ENCODE measurements around the gene TRPM8.
"Not testable (repeated sequence)": the region's sequence is repeated elsewhere in the genome, so short reads cannot be mapped to it uniquely, and the experiment has no call there.

The TRPM8 gene

GRCh38 chr2:233964581-233964980 is 47.4 kb downstream of the TRPM8 start:
- Histone ChIP-seq H3K36me3 (ENCODE audit: insufficient read depth, low read length) (no peaks in the 10 kb centered on the region), H3K4me3 (ENCODE audit: low read depth in 1 of 2, low read length in 2 of 2) (no peak overlapping the region), H3K4me1 (ENCODE audit: insufficient read depth, low read length) (no peaks in the 10 kb centered on the region), H3K27me3 (ENCODE audit: control insufficient read depth in 1 of 2, insufficient read depth in 2 of 2, low read length in 2 of 2) (no peaks in the 10 kb centered on the region), H3K9me3 (ENCODE audit: low read length) (no peaks in the 10 kb centered on the region), H3K27ac (ENCODE audit: low read depth, low read length) (no peak overlapping the region), H3K9ac (ENCODE audit: low read length) (no peak overlapping the region)

- Histone ChIP-seq H3K27ac (ENCODE audit: low read depth, low read length) (no peak overlapping the region), H3K9me3 (ENCODE audit: low read length) (no peaks in the 10 kb centered on the region), H3K9ac (ENCODE audit: low read length) (no peak overlapping the region), H3K4me3 (ENCODE audit: low read depth in 1 of 2, low read length in 2 of 2) (no peak overlapping the region), H3K4me1 (ENCODE audit: insufficient read depth, low read length) (no peaks in the 10 kb centered on the region), H3K27me3 (ENCODE audit: control insufficient read depth in 1 of 2, insufficient read depth in 2 of 2, low read length in 2 of 2) (no peaks in the 10 kb centered on the region), H3K36me3 (ENCODE audit: insufficient read depth, low read length) (no peaks in the 10 kb centered on the region)
Measured at GRCh38 chr2:233965032-233965603, 47.9 kb downstream of the TRPM8 start.

- not testable (repeated sequence) for H3K9me3 ChIP-seq (ENCODE audit: low read length); H3K36me3 ChIP-seq (ENCODE audit: insufficient read depth, low read length); H3K9ac ChIP-seq (ENCODE audit: low read length); H3K4me1 ChIP-seq (ENCODE audit: insufficient read depth, low read length); H3K4me3 ChIP-seq (ENCODE audit: low read depth in 1 of 2, low read length in 2 of 2); H3K27me3 ChIP-seq (ENCODE audit: control insufficient read depth in 1 of 2, insufficient read depth in 2 of 2, low read length in 2 of 2); H3K27ac ChIP-seq (ENCODE audit: low read depth, low read length)
Measured at GRCh38 chr2:233965646-233966045, 48.5 kb downstream of the TRPM8 start.

DNA sequence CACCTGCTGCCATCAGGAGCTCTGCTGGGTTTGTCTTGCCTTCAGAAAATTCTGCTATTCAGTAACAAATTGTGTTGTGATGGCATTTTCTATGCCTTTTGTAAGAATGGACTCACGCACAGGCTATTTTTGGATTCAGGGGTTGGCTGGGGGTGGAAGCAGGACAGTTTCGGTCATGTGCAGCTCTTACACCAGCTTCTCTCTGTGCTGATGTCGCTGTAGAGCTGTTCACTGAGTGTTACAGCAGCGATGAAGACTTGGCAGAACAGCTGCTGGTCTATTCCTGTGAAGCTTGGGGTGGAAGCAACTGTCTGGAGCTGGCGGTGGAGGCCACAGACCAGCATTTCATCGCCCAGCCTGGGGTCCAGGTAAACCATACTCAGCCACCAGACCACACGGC is 49.2 kb downstream of the TRPM8 start:
- Histone ChIP-seq H3K27me3 (ENCODE audit: control insufficient read depth in 1 of 2, insufficient read depth in 2 of 2, low read length in 2 of 2) (no peaks in the 10 kb centered on the region), H3K9me3 (ENCODE audit: low read length) (no peaks in the 10 kb centered on the region), H3K4me3 (ENCODE audit: low read depth in 1 of 2, low read length in 2 of 2) (no peak overlapping the region), H3K4me1 (ENCODE audit: insufficient read depth, low read length) (no peaks in the 10 kb centered on the region), H3K36me3 (ENCODE audit: insufficient read depth, low read length) (no peaks in the 10 kb centered on the region), H3K27ac (ENCODE audit: low read depth, low read length) (no peak overlapping the region), H3K9ac (ENCODE audit: low read length) (no peak overlapping the region)

GRCh38 chr2:233967164-233967563 is 50.0 kb downstream of the TRPM8 start:
- no peaks in the 10 kb centered on the region for H3K27me3 ChIP-seq (ENCODE audit: control insufficient read depth in 1 of 2, insufficient read depth in 2 of 2, low read length in 2 of 2)
- H3K9me3 ChIP-seq (ENCODE audit: low read length), result no peaks in the 10 kb centered on the region
- H3K27ac ChIP-seq (ENCODE audit: low read depth, low read length), result no peak overlapping the region
- H3K36me3 ChIP-seq (ENCODE audit: insufficient read depth, low read length), result no peaks in the 10 kb centered on the region
- no peak overlapping the region for H3K9ac ChIP-seq (ENCODE audit: low read length)
- H3K4me3 ChIP-seq (ENCODE audit: low read depth in 1 of 2, low read length in 2 of 2), result no peak overlapping the region
- H3K4me1 ChIP-seq (ENCODE audit: insufficient read depth, low read length), result no peaks in the 10 kb centered on the region

DNA sequence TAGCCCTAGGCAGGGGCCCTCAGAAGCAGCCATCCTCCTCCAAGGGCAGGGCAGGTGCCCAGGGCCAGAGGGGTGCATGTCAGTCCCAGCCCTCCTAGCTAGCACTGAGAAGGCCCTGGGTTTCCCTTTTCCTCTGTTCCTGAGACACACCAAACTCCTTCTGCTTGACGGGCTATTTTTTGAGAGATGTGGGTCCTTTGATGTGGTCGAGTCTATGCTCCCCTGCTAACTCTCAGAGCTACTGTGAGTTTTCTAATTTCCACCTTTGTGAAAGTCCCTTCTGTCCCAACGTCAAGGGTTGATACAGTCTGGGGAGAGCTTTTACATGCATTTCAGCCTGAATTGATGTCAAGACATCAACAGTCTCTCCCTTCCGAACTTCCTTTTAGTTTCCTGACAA is 51.4 kb downstream of the TRPM8 start:
- Histone ChIP-seq H3K36me3 (ENCODE audit: insufficient read depth, low read length) (no peaks in the 10 kb centered on the region), H3K27me3 (ENCODE audit: control insufficient read depth in 1 of 2, insufficient read depth in 2 of 2, low read length in 2 of 2) (no peaks in the 10 kb centered on the region), H3K4me1 (ENCODE audit: insufficient read depth, low read length) (no peaks in the 10 kb centered on the region), H3K27ac (ENCODE audit: low read depth, low read length) (no peak overlapping the region), H3K9ac (ENCODE audit: low read length) (no peak overlapping the region), H3K9me3 (ENCODE audit: low read length) (no peaks in the 10 kb centered on the region), H3K4me3 (ENCODE audit: low read depth in 1 of 2, low read length in 2 of 2) (no peak overlapping the region)

DNA sequence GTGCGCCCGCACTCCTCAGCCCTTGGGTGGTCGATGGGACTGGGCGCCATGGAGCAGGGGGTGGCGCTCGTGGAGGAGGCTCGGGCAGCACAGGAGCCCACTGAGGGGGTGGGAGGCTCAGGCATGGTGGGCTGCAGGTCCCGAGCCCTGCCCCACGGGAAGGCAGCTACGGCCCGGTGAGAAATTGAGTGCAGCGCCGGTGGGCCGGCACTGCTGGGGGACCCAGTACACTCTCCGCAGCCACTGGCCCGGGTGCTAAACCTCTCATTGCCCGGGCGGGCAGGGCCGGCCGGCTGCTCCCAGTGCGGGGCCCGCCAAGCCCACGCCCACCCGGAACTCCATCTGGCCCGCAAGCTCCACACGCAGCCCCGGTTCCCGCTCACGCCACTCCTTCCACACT is 55.3 kb downstream of the TRPM8 start:
- not testable (repeated sequence) for H3K9me3 ChIP-seq (ENCODE audit: low read length); H3K4me3 ChIP-seq (ENCODE audit: low read depth in 1 of 2, low read length in 2 of 2); H3K36me3 ChIP-seq (ENCODE audit: insufficient read depth, low read length); H3K27me3 ChIP-seq (ENCODE audit: control insufficient read depth in 1 of 2, insufficient read depth in 2 of 2, low read length in 2 of 2); H3K4me1 ChIP-seq (ENCODE audit: insufficient read depth, low read length); H3K27ac ChIP-seq (ENCODE audit: low read depth, low read length); H3K9ac ChIP-seq (ENCODE audit: low read length)

- no peaks in the 10 kb centered on the region for H3K27me3 ChIP-seq (ENCODE audit: control insufficient read depth in 1 of 2, insufficient read depth in 2 of 2, low read length in 2 of 2)
- no peaks in the 10 kb centered on the region for H3K9me3 ChIP-seq (ENCODE audit: low read length)
- no peak overlapping the region for H3K27ac ChIP-seq (ENCODE audit: low read depth, low read length)
- no peak overlapping the region for H3K9ac ChIP-seq (ENCODE audit: low read length)
- no peaks in the 10 kb centered on the region for H3K36me3 ChIP-seq (ENCODE audit: insufficient read depth, low read length)
- no peaks in the 10 kb centered on the region for H3K4me1 ChIP-seq (ENCODE audit: insufficient read depth, low read length)
- no peak overlapping the region for H3K4me3 ChIP-seq (ENCODE audit: low read depth in 1 of 2, low read length in 2 of 2)
Measured at GRCh38 chr2:233972941-233973575, 55.9 kb downstream of the TRPM8 start.

- no peak overlapping the region for H3K9ac ChIP-seq (ENCODE audit: low read length)
- H3K27ac ChIP-seq (ENCODE audit: low read depth, low read length), result no peak overlapping the region
- H3K36me3 ChIP-seq (ENCODE audit: insufficient read depth, low read length), result no peaks in the 10 kb centered on the region
- H3K4me1 ChIP-seq (ENCODE audit: insufficient read depth, low read length), result no peaks in the 10 kb centered on the region
- H3K27me3 ChIP-seq (ENCODE audit: control insufficient read depth in 1 of 2, insufficient read depth in 2 of 2, low read length in 2 of 2), result no peaks in the 10 kb centered on the region
- H3K4me3 ChIP-seq (ENCODE audit: low read depth in 1 of 2, low read length in 2 of 2), result no peak overlapping the region
- H3K9me3 ChIP-seq (ENCODE audit: low read length), result no peaks in the 10 kb centered on the region
Measured at GRCh38 chr2:233973786-233974185, 56.6 kb downstream of the TRPM8 start.

GRCh38 chr2:233974530-233975071 is 57.4 kb downstream of the TRPM8 start:
- Histone ChIP-seq H3K4me1 (ENCODE audit: insufficient read depth, low read length) (no peaks in the 10 kb centered on the region), H3K9ac (ENCODE audit: low read length) (no peak overlapping the region), H3K4me3 (ENCODE audit: low read depth in 1 of 2, low read length in 2 of 2) (no peak overlapping the region), H3K27ac (ENCODE audit: low read depth, low read length) (no peak overlapping the region), H3K36me3 (ENCODE audit: insufficient read depth, low read length) (no peaks in the 10 kb centered on the region), H3K27me3 (ENCODE audit: control insufficient read depth in 1 of 2, insufficient read depth in 2 of 2, low read length in 2 of 2) (no peaks in the 10 kb centered on the region), H3K9me3 (ENCODE audit: low read length) (no peaks in the 10 kb centered on the region)

- Histone ChIP-seq H3K4me1 (ENCODE audit: insufficient read depth, low read length) (no peaks in the 10 kb centered on the region), H3K9me3 (ENCODE audit: low read length) (no peaks in the 10 kb centered on the region), H3K4me3 (ENCODE audit: low read depth in 1 of 2, low read length in 2 of 2) (no peak overlapping the region), H3K27me3 (ENCODE audit: control insufficient read depth in 1 of 2, insufficient read depth in 2 of 2, low read length in 2 of 2) (no peaks in the 10 kb centered on the region), H3K36me3 (ENCODE audit: insufficient read depth, low read length) (no peaks in the 10 kb centered on the region), H3K9ac (ENCODE audit: low read length) (no peak overlapping the region), H3K27ac (ENCODE audit: low read depth, low read length) (no peak overlapping the region)
Measured at GRCh38 chr2:233976087-233976486, 58.9 kb downstream of the TRPM8 start.

- Histone ChIP-seq H3K36me3 (ENCODE audit: insufficient read depth, low read length) (no peaks in the 10 kb centered on the region), H3K4me1 (ENCODE audit: insufficient read depth, low read length) (no peaks in the 10 kb centered on the region), H3K27ac (ENCODE audit: low read depth, low read length) (no peak overlapping the region), H3K9me3 (ENCODE audit: low read length) (no peaks in the 10 kb centered on the region), H3K9ac (ENCODE audit: low read length) (no peak overlapping the region), H3K27me3 (ENCODE audit: control insufficient read depth in 1 of 2, insufficient read depth in 2 of 2, low read length in 2 of 2) (no peaks in the 10 kb centered on the region), H3K4me3 (ENCODE audit: low read depth in 1 of 2, low read length in 2 of 2) (no peak overlapping the region)
Measured at GRCh38 chr2:233976690-233977294, 59.6 kb downstream of the TRPM8 start.
